GM10248 (cell line): ENCODE data around the gene TRAPPC5.

ENCODE experiments used
- CTCF ChIA-PET: fragments of 300-600 bp; sonication (Branson Sonifier 250); formaldehyde crosslinking; extraction: SDS; loops from one replicate; lab custom pipeline; 2021; ENCODE audit warnings: antibody characterized with exemption; lab: Yijun Ruan, JAX
- POLR2A ChIA-PET: fragments of 350-650 bp; sonication (Branson Sonifier 250); formaldehyde crosslinking; extraction: SDS; loops from one replicate; lab custom pipeline; 2020; ENCODE audit warnings: antibody characterized with exemption; lab: Yijun Ruan, JAX
- DNase-seq: peaks from one replicate; pipeline ENCODE4 v3.0.0; 2012; ENCODE audit errors: extremely low spot score
- TF ChIP-seq, protein P1 (sequence below): IDR thresholded peaks from 2 replicates; pipeline ENCODE4 v1.5.1; 2012; ENCODE audit warnings: mild to moderate bottlenecking, low read depth; ENCODE audit errors: extremely low read depth, missing control alignments, control extremely low read depth

The TRAPPC5 gene

DNA sequence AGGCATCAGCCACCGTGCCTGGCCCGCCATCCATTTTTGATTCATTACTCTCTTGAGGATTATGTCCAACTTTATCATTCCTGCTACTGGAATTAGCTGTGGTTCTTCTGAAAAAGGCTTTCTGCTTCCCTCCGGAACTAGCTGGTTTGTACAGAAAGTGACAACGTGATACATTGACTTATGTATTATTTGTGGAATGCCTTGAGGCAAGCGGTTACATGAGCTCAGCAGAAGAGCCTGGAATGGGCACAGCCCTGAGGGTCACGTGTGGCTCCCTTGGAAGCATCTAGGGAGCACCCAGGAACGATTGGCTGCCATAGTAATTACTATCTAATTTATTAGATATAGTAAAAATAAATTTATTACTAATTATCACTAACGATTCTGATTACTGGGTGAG, 26.2 kb upstream of the TRAPPC5 start:
- TF ChIP-seq, protein P1, sequence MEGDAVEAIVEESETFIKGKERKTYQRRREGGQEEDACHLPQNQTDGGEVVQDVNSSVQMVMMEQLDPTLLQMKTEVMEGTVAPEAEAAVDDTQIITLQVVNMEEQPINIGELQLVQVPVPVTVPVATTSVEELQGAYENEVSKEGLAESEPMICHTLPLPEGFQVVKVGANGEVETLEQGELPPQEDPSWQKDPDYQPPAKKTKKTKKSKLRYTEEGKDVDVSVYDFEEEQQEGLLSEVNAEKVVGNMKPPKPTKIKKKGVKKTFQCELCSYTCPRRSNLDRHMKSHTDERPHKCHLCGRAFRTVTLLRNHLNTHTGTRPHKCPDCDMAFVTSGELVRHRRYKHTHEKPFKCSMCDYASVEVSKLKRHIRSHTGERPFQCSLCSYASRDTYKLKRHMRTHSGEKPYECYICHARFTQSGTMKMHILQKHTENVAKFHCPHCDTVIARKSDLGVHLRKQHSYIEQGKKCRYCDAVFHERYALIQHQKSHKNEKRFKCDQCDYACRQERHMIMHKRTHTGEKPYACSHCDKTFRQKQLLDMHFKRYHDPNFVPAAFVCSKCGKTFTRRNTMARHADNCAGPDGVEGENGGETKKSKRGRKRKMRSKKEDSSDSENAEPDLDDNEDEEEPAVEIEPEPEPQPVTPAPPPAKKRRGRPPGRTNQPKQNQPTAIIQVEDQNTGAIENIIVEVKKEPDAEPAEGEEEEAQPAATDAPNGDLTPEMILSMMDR = no peak
- ChIA-PET POLR2A (interaction anchor here (0.5 kb wide), 1 partner anchor 150 kb away, joined by 4 read pairs; no protein-coding TSS in a partner anchor), CTCF (interaction anchor here (1.0 to 2.3 kb wide), 7 partner anchors 16 to 290 kb away, joined by 3 to 6 read pairs (median 5); no protein-coding TSS in a partner anchor)
- no peak for DNase-seq

DNA sequence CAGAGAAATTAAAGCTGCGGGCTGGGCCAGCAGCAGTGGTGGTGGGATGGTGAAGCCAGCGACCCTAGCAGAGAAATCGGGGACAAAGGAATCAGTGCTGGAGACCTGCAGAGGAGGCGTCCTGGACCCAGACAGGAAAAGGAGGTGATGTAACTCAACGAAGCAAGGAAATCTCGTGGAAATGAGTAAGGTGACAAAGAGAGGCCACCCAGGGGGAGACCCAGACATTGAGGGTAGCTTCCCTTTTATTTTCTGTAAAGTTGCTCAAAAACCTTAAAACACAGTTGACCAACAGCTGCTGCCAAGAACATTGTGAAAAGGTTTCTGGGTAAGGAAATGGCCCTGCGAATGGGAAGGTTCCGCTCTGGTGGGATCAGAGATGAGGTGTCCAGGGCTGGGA, 25.1 kb upstream of the TRAPPC5 start:
- CTCF ChIA-PET = interaction anchor here (0.8 to 4.0 kb wide), 6 partner anchors 11 to 288 kb away, joined by 3 to 19 read pairs (median 5); partner anchors contain the start of gene TRAPPC5
- DNase-seq = no peak
- POLR2A ChIA-PET = interaction anchor here (0.6 kb wide), 2 partner anchors 87 to 119 kb away, joined by 3 to 5 read pairs; no protein-coding TSS in a partner anchor
- TF ChIP-seq, protein P1 = no peak

DNA sequence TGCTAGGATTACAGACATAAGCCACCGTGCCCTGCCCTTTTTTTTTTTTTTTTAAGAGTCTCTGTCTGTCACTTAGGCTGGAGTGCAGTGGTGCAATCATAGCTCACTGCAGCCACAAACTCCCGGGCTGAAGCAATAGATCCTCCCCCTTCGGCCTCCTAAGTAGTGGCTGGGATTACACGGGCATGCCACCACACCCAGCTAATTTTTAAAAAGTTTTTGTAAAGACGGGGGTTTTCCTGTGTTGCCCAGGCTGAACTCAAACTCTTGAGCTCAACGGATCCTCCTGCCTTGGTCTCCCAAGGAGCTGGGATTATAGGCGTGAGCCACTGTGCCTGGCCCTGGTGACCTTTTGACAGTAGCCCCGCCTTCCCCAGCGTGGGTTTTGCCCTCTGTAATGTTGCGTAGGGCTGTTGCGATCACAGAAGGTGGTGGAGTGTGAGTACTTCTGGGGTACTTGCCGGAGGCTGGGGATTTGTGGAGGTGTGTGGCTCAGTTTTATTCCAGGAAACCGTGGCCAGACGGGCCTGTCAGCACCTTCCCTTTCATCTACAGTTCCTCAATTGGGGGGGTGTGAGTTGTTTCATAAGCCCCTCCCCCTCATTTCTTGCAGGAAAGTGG, 23.4 kb upstream of the TRAPPC5 start:
- POLR2A ChIA-PET = no interaction called here
- DNase-seq = no peak
- TF ChIP-seq, protein P1 = no peak
- CTCF ChIA-PET = interaction anchor here (1.2 to 4.0 kb wide), 3 partner anchors 24 to 143 kb away, joined by 3 to 19 read pairs (median 5); partner anchors contain the start of gene TRAPPC5

DNA sequence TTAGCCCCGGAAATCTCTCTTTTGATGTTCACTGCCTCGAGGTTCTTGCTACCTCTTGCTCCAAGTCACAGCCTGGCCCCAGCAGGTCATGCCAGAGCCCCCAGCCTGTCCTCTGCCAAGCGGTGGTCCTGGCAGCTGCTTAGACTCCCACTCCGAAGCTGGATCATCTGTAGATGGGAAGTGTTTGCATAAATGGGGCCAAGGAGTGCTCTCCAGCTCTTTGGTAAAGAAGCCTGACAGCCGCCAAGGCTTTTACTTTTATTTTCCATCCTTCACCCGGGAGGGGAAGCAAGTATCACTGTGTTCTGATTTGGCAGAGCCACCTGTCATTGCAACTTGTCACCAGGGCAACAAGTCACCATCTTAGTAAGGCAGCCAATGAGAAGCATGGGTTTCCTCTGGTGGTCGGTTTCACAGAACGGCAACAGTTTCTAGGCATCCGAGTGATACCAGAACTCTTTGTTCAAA, 22.4 kb upstream of the TRAPPC5 start:
- DNase-seq = peak; percentile 95
- CTCF ChIA-PET = interaction anchor here (1.0 to 4.0 kb wide), 2 partner anchors 23 to 142 kb away, joined by 3 to 19 read pairs; partner anchors contain the start of gene TRAPPC5
- TF ChIP-seq, protein P1 = no peak
- POLR2A ChIA-PET = interaction anchor here (0.6 kb wide), 1 partner anchor 259 kb away, joined by 4 read pairs; no protein-coding TSS in a partner anchor

DNA sequence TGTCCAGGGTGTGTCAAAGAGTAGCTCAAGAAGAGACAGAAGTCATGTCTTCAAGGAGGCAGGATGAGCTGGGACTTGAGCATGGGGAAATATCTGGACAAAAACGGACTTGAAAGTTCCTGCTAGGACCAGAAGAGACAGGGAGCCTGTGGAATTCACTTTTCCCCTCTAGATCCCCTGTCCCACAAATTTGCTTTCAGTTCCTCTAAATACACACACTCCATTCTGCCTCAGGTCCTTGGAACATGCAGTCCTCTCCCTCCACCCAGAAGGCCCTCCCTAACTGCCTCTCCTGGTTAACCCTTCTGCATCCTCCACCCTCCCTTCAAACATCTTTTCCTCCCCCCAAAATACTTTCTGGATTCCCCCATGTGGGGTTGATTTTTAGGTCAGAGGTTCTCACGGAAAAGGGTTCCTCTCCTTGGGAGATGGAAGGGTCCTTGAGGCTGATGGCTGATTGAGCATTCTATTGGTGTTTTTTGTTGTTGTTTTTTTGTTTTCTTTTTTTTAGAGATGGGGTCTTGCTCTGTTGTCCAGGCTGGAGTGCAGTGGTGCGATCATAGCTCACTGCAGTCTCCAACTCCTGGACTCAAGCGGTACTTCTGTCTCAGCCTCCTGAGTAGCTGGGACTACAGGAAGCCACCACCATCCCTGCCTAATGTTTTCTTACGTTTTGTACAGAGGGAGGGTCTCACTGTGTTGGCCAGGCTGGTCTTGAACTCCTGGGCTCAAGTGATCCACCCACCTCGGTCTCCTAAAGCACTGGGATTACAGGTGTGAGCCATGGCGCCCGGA, 18.7 kb upstream of the TRAPPC5 start:
- no peak for DNase-seq
- TF ChIP-seq, protein P1 = no peak
- ChIA-PET POLR2A (interaction anchor here (0.8 kb wide), 1 partner anchor 24 kb away, joined by 3 read pairs; no protein-coding TSS in a partner anchor), CTCF (interaction anchor here (0.6 to 5.0 kb wide), 5 partner anchors 8 to 242 kb away, joined by 3 to 24 read pairs (median 4); partner anchors contain the start of genes MAP2K7 and TRAPPC5)

DNA sequence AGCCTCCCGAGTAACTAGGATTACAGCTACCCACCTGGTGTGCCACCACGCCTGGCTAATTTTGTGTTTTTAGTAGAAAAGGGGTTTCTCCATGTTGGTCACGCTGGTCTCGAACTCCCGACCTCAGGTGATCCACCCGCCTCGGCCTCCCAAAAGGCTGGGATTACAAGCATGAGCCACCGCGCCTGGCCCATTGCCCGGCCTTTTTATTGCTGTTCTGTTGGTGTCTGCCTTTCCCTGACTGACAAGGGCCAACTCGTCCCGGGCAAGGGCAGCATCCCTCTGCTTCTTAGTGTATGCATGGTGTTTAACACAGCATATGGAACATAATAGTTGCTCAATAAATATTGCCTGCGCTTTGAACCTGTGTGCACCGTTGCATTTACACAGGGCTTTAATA, 18.0 kb upstream of the TRAPPC5 start:
- CTCF ChIA-PET = interaction anchor here (0.9 to 5.0 kb wide), 4 partner anchors 10 to 241 kb away, joined by 3 to 24 read pairs (median 4); partner anchors contain the start of genes MAP2K7 and TRAPPC5
- TF ChIP-seq, protein P1 = no peak

More for the DNA sequence above, 18.0 kb upstream of the TRAPPC5 start:
- POLR2A ChIA-PET = no interaction called here
- no peak for DNase-seq
